Muscle layer of colon (tissue), 2 donors: ENCODE data around the gene ATN1.
"Not testable (repeated sequence)": the region's sequence is repeated elsewhere in the genome, so short reads cannot be mapped to it uniquely, and the experiment has no call there.

ENCODE experiments used
- H3K27ac ChIP-seq: one replicate; pipeline ENCODE4 v1.7.0; 2013; ENCODE audit warnings: low read depth, mild to moderate bottlenecking, low read length, moderate library complexity
- H3K27me3 ChIP-seq, 2 donors: one replicate each; pipeline ENCODE4 v1.7.0; 2013; ENCODE audit warnings: low read length in 2 of 2, mild to moderate bottlenecking in 2 of 2; ENCODE audit not compliant: insufficient read depth in 2 of 2, control insufficient read depth in 1 of 2
- H3K36me3 ChIP-seq: one replicate; pipeline ENCODE4 v1.7.0; 2013; ENCODE audit warnings: mild to moderate bottlenecking, low read length; ENCODE audit not compliant: insufficient read depth
- H3K4me1 ChIP-seq: one replicate; pipeline ENCODE4 v1.7.0; 2013; ENCODE audit warnings: mild to moderate bottlenecking, low read length; ENCODE audit not compliant: insufficient read depth
- H3K4me3 ChIP-seq, 2 donors: one replicate each; pipeline ENCODE4 v1.7.0; 2013; ENCODE audit warnings: low read length in 2 of 2, low read depth in 1 of 2, mild to moderate bottlenecking in 1 of 2, moderate library complexity in 1 of 2
- H3K9ac ChIP-seq: one replicate; pipeline ENCODE4 v1.7.0; 2013; ENCODE audit warnings: low read length
- H3K9me3 ChIP-seq: one replicate; pipeline ENCODE4 v1.7.0; 2013; ENCODE audit warnings: mild to moderate bottlenecking, low read length
- donor health status: abdominal sarcoma.
- donor health status: Adenocarcinoma of cecum.

The ATN1 gene

DNA sequence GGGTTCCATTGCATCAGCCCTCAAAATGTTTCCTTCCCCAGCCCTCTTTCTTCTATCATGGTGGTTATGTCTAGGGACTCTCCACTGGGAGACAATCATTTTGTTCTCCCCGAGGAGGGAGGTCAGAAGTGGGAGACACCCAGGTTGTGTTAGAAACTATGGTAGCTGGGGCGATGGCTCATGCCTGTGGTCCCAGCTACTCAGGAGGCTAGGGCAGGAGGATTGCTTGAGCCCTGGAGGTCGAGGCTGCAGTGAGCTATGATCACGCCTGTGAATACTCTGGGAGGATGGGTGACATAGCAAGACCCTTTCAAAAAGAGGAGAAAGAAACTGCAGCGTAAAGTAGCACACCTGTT lies 36.1 kb upstream of the ATN1 start:
- peak overlapping the region; percentile 91 for H3K9ac ChIP-seq
- peaks cover 11% of the 10 kb centered on the region for H3K4me1 ChIP-seq
- peak overlapping the region; percentile 49 for H3K27ac ChIP-seq

DNA sequence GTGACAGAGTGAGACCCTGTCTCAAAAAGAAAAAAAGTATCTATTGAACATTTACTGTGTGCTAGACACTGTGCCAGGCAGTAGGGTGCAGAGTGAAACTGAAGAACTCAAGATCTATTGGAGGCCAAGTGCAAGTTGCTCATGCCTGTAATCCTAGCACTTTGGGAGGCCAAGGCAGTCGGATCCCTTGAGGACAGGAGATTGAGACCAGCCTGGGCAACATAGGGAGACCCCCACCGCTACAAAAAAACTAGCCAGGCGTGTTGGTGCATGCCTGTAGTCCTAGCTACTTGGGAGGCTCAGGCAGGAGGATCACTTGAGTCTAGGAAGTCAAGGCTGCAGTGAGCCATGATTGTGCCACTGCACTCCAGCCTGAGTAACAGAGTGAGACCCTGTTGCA lies 35.1 kb upstream of the ATN1 start:
- not testable (repeated sequence) for H3K9me3 ChIP-seq, H3K27ac ChIP-seq, H3K36me3 ChIP-seq, H3K9ac ChIP-seq, H3K4me3 ChIP-seq, H3K27me3 ChIP-seq
- H3K4me1 ChIP-seq: peaks cover 11% of the 10 kb centered on the region

More for the DNA sequence above, 36.1 kb upstream of the ATN1 start:
- H3K9me3 ChIP-seq: no peaks in the 10 kb centered on the region
- peak overlapping the region in 1 of 2 donors; percentile 82 for H3K4me3 ChIP-seq
- H3K36me3 ChIP-seq: no peaks in the 10 kb centered on the region
- H3K27me3 ChIP-seq: no peaks in the 10 kb centered on the region

DNA sequence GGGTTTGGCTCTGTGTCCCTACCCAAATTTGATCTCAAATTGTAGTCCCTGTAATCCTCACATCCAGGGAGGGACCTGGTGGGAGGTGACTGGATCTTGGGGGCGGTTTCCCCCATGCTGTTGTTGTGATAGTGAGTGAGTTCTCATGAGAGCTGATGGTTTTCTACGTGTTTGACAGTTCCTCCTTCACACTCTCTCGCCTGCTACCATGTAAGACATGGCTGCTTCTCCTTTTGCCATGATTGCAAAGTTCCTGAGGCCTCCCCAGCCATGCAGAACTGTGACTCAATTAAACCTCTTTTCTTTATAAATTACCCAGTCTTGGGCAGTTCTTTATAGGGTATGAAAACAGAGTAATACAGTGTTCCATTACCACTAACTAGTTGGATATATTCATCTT lies 33.4 kb upstream of the ATN1 start:
- no peak overlapping the region for H3K9ac ChIP-seq
- no peak overlapping the region for H3K4me3 ChIP-seq
- H3K9me3 ChIP-seq: no peaks in the 10 kb centered on the region
- H3K36me3 ChIP-seq: no peaks in the 10 kb centered on the region
- H3K27ac ChIP-seq: no peak overlapping the region
- no peaks in the 10 kb centered on the region for H3K27me3 ChIP-seq
- H3K4me1 ChIP-seq: peaks cover 11% of the 10 kb centered on the region

DNA sequence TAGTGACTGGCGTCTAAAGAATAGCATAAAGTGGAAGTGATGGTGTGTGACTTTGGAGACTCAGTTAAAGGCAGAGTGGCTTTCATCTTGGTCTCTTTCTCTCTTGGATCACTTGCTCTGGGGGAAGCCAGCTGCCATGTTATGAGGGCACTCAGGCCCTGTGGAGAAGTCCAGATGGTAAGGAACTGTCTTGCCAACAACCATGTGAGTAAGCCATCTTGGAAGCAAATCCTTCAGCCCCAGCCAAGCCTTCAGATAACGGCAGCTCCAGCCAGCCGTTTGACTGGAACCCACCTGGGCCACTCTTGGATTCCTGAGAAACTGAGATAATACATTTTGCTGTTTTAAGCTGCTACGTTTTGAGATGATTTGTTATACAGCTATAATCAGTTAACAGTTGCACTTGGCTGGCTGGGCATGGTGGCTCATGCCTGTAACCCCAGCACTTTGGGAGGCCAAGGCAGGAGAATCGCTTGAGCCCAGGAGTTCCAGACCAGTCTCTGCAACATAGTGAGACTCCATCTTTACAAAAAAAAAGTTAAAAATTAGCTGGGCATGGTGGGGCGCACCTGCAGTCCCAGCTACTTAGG lies 30.8 kb upstream of the ATN1 start:
- Histone ChIP-seq H3K9ac (no peak overlapping the region), H3K27me3 (no peaks in the 10 kb centered on the region), H3K36me3 (no peaks in the 10 kb centered on the region), H3K9me3 (no peaks in the 10 kb centered on the region), H3K27ac (no peak overlapping the region), H3K4me1 (peaks cover 4% of the 10 kb centered on the region), H3K4me3 (no peak overlapping the region)

DNA sequence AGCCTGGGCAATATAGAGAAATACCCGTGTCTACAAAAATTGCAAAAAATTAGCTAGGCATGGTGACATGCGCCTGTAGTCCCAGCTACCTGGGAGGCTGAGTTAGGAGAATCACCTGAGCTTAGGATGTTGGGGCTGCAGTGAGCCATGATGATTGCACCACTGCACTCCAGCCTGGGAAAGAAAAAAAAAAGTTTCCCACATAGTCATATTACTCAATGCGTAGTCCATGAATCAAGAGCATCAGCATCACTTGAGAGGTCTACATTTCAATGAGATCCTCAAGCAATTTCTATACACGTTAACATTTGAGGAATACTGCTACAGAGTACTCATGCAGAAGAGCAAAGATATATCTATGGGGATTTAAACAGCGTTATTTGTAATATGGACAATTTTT lies 28.3 kb upstream of the ATN1 start:
- no peak overlapping the region for H3K4me3 ChIP-seq
- H3K9ac ChIP-seq: no peak overlapping the region
- H3K4me1 ChIP-seq: peaks cover 10% of the 10 kb centered on the region
- no peaks in the 10 kb centered on the region for H3K27me3 ChIP-seq
- H3K27ac ChIP-seq: no peak overlapping the region
- H3K9me3 ChIP-seq: no peaks in the 10 kb centered on the region
- no peaks in the 10 kb centered on the region for H3K36me3 ChIP-seq

GRCh38 chr12:6899837-6900519 lies 27.8 kb upstream of the ATN1 start:
- no peaks in the 10 kb centered on the region for H3K27me3 ChIP-seq
- H3K27ac ChIP-seq: no peak overlapping the region
- no peaks in the 10 kb centered on the region for H3K36me3 ChIP-seq
- no peak overlapping the region for H3K4me3 ChIP-seq
- peaks cover 12% of the 10 kb centered on the region for H3K4me1 ChIP-seq
- no peaks in the 10 kb centered on the region for H3K9me3 ChIP-seq
- H3K9ac ChIP-seq: no peak overlapping the region

DNA sequence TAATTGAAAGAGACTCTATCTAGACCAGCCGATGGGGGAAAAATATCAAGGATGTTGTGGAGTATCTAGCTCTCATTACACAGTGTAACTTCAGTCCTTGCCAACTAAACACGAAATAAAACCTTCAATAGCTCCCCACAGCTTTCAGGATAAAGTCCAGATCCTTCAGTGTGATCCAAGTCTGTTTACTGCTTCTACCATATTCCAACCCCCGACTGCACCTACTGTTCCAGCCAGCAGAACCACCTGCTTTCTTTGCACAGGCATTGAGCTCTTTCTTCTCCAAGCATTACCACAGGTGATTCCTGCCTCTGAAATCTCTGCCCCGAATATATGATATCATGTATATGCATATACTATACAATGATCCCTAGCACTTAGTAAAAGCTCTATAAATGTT lies 25.3 kb upstream of the ATN1 start:
- H3K4me1 ChIP-seq: peaks cover 17% of the 10 kb centered on the region
- H3K4me3 ChIP-seq: no peak overlapping the region
- no peak overlapping the region for H3K9ac ChIP-seq
- H3K27me3 ChIP-seq: no peaks in the 10 kb centered on the region
- H3K9me3 ChIP-seq: no peaks in the 10 kb centered on the region
- no peak overlapping the region for H3K27ac ChIP-seq
- peaks cover 4% of the 10 kb centered on the region for H3K36me3 ChIP-seq

DNA sequence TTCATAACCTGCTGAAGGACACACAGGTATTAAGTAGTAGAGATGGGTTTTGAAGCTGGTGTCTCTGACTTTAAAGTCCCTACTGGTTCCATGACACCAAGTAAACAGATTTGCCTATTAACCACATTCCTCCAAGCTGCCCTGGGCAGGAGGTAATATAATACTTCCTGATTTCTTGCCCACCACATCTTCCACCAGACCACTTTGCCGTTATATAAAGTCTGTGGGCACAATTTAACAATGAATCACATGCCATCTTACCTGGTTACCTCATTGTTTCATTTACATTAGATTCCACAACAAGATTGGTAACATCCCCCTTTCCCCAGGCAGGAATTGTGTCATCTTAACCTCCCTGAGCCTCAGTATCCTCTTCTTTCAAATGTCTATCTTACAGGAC lies 24.0 kb upstream of the ATN1 start:
- no peaks in the 10 kb centered on the region for H3K9me3 ChIP-seq
- peaks cover 17% of the 10 kb centered on the region for H3K4me1 ChIP-seq
- H3K27ac ChIP-seq: no peak overlapping the region
- H3K9ac ChIP-seq: no peak overlapping the region
- peaks cover 4% of the 10 kb centered on the region for H3K36me3 ChIP-seq
- no peak overlapping the region for H3K4me3 ChIP-seq
- H3K27me3 ChIP-seq: no peaks in the 10 kb centered on the region

DNA sequence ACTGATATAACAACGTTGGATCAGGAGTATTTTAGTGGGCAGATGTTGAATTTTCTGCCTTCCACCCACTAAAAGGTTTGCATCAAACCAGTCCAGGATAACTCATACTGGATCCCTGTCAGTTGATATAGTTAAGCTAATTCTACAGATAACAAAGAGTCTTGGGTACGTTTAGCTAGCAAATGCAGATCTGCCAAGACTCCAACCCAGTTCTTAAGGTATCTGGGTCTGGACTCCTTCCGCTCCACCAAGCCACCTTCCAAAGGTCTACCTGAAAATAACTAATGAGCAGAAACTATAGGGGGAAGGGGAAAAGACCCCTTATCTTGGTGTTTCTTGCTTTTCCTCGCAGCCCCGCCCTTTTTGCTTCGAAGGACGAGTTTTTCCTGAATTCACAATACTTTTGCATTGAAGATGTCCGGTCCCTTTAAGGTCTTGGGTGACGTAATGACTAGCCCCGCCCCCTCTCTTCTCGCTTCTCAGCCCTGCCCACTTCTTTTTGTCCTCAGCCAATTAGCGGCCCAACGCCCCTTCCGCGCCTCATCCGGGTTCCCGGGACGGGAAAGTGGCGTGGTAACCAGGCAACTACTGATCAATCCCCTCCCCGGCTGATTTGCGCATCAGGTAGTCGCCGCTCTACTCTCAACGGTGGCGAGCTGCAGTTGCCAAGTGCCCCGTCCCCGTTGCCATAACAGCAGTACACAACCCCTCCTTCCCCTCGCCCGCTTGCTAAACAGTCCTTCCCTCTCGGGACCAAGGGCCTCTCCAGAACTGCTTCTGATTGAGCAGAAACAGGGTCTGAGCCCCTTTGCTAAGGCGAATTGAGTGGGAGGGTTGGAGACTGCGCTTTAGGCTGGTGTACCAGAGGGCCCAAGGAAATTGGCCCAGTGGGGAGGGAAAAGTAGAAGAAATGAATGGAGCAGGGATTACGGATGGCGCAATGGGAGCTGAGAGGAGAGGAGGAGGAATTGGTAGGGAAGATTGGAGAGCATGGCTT lies 23.2 kb upstream of the ATN1 start, which contains the start of gene LRRC23:
Gene LRRC23, plus strand, starts transcription at position 543 of the 997 bp plus-strand sequence. CDS start 812 bp downstream, outside the sequence.
- H3K9ac ChIP-seq: peak within 1 kb of the TSS; percentile 90
- no peaks in the 10 kb centered on the region for H3K27me3 ChIP-seq
- H3K4me3 ChIP-seq: peak within 1 kb of the TSS; percentile 63 to 96
- no peaks in the 10 kb centered on the region for H3K9me3 ChIP-seq
- peak within 1 kb of the TSS; percentile 89 for H3K27ac ChIP-seq
- H3K4me1 ChIP-seq: peaks cover 15% of the 10 kb centered on the region
- peaks cover 4% of the 10 kb centered on the region for H3K36me3 ChIP-seq

- Histone ChIP-seq H3K36me3 (peaks cover 4% of the 10 kb centered on the region), H3K27ac (no peak overlapping the region), H3K4me3 (peak overlapping the region in 1 of 2 donors; percentile 96), H3K9me3 (no peaks in the 10 kb centered on the region), H3K4me1 (peaks cover 13% of the 10 kb centered on the region), H3K9ac (peak overlapping the region; percentile 90), H3K27me3 (no peaks in the 10 kb centered on the region)
These were observed 22.2 kb upstream of the ATN1 start for GRCh38 chr12:6905414-6906040.

GRCh38 chr12:6908141-6908540 lies 19.6 kb upstream of the ATN1 start:
- H3K9me3 ChIP-seq, H3K27ac ChIP-seq, H3K36me3 ChIP-seq, H3K4me3 ChIP-seq, H3K27me3 ChIP-seq, H3K9ac ChIP-seq: not testable (repeated sequence)
- H3K4me1 ChIP-seq: peaks cover 13% of the 10 kb centered on the region
